ENCODE measurements around the gene LY6G5B.

- no peak for TF ChIP-seq CTCF (IDR thresholded peaks at IDR 0.05)
- no peak for TF ChIP-seq POLR2A (IDR thresholded peaks at IDR 0.05)
- TF ChIP-seq POLR2AphosphoS5 (IDR thresholded peaks at IDR 0.05), result no peak
These were observed 3.3 kb upstream of the LY6G5B start for GRCh38 chr6:31666337-31666965.

All from suprapubic skin (tissue), 4 donors.